Measurements from ENCODE around the gene SV2C.

- TF ChIP-seq CTCF (IDR thresholded peaks at IDR 0.05; ENCODE audit: insufficient read depth, low read length, poor library complexity, severe bottlenecking) (no peak), EZH2phosphoT487 (conservative IDR thresholded peaks at IDR 0.05; ENCODE audit: low read length) (no peak)
Measured at GRCh38 chr5:76084496-76085242, 1.5 kb downstream of the SV2C start.

Measured in SU-DHL-6 (cell line).